ENCODE measurements around the gene SPAG17. TPM values are rescaled to one million over a fixed set of nuclear protein-coding genes. Genes with fewer than 3 reads are reported as not detected.

SPAG17 gene
- total and polyA plus RNA-seq, 2 of the 13 experiments (the other 11 are each of a cell fraction or from before 2014, with no cell fraction given): not detected

GRCh38 chr1:117976381-117976780 is 208.6 kb downstream of the SPAG17 start:
- H2AFZ ChIP-seq (ENCODE audit: low read length): no peak overlapping the region
- no peak for DNase-seq (ENCODE audit: low spot score)
- no peaks in the 10 kb centered on the region for H4K20me1 ChIP-seq (ENCODE audit: insufficient read depth, low read length)
- no TSS peak for BruUV-seq (replicated peaks)
- in situ Hi-C loops (cut with HindIII; ENCODE audit: extremely low pct_ligation_motif_present, low pct_unique_long_range_greater_than_20kb): no loop called here
- intact Hi-C loops (cut with micrococcal nuclease; ENCODE audit: unreplicated experiment): no loop called here
- no peak overlapping the region for H3K27ac ChIP-seq (ENCODE audit: extremely low read length, insufficient read depth, low read length)
- H3K9ac ChIP-seq (ENCODE audit: insufficient read depth, low read depth, low read length): no peak overlapping the region
- no peaks in the 10 kb centered on the region; a peak in 1 of 5 replicates for H3K27me3 ChIP-seq (ENCODE audit: control insufficient read depth in 1 of 2, insufficient read depth in 2 of 2, low read length in 2 of 2)
- no peaks in the 10 kb centered on the region for H3K36me3 ChIP-seq (replicated peaks in 1 of 2; ENCODE audit: control insufficient read depth in 1 of 2, insufficient read depth in 2 of 2, low read length in 2 of 2)
- no peak overlapping the region for H3K4me3 ChIP-seq (replicated peaks in 1 of 3; ENCODE audit: insufficient read depth in 1 of 3, low read depth in 2 of 3, low read length in 3 of 3)
- ChIA-PET CTCF (ENCODE audit: low intra/inter-chr PET ratio, low total read pairs) (no interaction called here), POLR2A (no interaction called here)
- H3K4me1 ChIP-seq (ENCODE audit: insufficient read depth, low read length): no peaks in the 10 kb centered on the region
- no peak for FAIRE-seq
- no peaks in the 10 kb centered on the region for H3K9me3 ChIP-seq (ENCODE audit: low read length)
- ATAC-seq: no peak; the same call in 2 of the 3 replicates
- TF ChIP-seq KDM1A (CRISPR knock-in tag; IDR thresholded peaks at IDR 0.05): no peak
- TF ChIP-seq, protein P1, sequence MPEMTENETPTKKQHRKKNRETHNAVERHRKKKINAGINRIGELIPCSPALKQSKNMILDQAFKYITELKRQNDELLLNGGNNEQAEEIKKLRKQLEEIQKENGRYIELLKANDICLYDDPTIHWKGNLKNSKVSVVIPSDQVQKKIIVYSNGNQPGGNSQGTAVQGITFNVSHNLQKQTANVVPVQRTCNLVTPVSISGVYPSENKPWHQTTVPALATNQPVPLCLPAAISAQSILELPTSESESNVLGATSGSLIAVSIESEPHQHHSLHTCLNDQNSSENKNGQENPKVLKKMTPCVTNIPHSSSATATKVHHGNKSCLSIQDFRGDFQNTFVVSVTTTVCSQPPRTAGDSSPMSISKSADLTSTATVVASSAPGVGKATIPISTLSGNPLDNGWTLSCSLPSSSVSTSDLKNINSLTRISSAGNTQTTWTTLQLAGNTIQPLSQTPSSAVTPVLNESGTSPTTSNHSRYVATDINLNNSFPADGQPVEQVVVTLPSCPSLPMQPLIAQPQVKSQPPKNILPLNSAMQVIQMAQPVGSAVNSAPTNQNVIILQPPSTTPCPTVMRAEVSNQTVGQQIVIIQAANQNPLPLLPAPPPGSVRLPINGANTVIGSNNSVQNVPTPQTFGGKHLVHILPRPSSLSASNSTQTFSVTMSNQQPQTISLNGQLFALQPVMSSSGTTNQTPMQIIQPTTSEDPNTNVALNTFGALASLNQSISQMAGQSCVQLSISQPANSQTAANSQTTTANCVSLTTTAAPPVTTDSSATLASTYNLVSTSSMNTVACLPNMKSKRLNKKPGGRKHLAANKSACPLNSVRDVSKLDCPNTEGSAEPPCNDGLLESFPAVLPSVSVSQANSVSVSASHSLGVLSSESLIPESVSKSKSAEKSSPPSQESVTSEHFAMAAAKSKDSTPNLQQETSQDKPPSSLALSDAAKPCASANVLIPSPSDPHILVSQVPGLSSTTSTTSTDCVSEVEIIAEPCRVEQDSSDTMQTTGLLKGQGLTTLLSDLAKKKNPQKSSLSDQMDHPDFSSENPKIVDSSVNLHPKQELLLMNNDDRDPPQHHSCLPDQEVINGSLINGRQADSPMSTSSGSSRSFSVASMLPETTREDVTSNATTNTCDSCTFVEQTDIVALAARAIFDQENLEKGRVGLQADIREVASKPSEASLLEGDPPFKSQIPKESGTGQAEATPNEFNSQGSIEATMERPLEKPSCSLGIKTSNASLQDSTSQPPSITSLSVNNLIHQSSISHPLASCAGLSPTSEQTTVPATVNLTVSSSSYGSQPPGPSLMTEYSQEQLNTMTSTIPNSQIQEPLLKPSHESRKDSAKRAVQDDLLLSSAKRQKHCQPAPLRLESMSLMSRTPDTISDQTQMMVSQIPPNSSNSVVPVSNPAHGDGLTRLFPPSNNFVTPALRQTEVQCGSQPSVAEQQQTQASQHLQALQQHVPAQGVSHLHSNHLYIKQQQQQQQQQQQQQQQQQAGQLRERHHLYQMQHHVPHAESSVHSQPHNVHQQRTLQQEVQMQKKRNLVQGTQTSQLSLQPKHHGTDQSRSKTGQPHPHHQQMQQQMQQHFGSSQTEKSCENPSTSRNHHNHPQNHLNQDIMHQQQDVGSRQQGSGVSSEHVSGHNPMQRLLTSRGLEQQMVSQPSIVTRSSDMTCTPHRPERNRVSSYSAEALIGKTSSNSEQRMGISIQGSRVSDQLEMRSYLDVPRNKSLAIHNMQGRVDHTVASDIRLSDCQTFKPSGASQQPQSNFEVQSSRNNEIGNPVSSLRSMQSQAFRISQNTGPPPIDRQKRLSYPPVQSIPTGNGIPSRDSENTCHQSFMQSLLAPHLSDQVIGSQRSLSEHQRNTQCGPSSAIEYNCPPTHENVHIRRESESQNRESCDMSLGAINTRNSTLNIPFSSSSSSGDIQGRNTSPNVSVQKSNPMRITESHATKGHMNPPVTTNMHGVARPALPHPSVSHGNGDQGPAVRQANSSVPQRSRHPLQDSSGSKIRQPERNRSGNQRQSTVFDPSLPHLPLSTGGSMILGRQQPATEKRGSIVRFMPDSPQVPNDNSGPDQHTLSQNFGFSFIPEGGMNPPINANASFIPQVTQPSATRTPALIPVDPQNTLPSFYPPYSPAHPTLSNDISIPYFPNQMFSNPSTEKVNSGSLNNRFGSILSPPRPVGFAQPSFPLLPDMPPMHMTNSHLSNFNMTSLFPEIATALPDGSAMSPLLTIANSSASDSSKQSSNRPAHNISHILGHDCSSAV (CRISPR knock-in tag; IDR thresholded peaks at IDR 0.05; ENCODE audit: borderline replicate concordance): no peak
- H3K4me2 ChIP-seq (ENCODE audit: low read depth, low read length): no peak overlapping the region
- whole genome bisulfite sequencing (ENCODE audit: low lambda C conversion rate): 0% methylated on average over 3 of the region's 3 CpGs
- H3K79me2 ChIP-seq (ENCODE audit: insufficient read depth, low read length): no peaks in the 10 kb centered on the region
